GM12865 (cell line): ENCODE data around the gene PYGB.

Experiments used
- DNase-seq: peaks from one replicate; pipeline ENCODE4 v3.0.0; 2010; ENCODE audit warnings: low read depth
- H3K4me3 ChIP-seq: 2 replicates; pipeline ENCODE4 v1.5.1; 2011; ENCODE audit warnings: mild to moderate bottlenecking, low read depth, low read length, control low read depth
- CTCF ChIP-seq: IDR thresholded peaks from 2 replicates; pipeline ENCODE4 v1.5.1; 2011; ENCODE audit warnings: low read length, control low read depth, low read depth, inconsistent platforms; ENCODE audit not compliant: insufficient read depth; ENCODE audit errors: missing control alignments

PYGB gene

GRCh38 chr20:25274481-25274880 is 26.6 kb downstream of the PYGB start:
- no peak overlapping the region for H3K4me3 ChIP-seq
- DNase-seq, result no peak
- no peak for TF ChIP-seq CTCF

DNA sequence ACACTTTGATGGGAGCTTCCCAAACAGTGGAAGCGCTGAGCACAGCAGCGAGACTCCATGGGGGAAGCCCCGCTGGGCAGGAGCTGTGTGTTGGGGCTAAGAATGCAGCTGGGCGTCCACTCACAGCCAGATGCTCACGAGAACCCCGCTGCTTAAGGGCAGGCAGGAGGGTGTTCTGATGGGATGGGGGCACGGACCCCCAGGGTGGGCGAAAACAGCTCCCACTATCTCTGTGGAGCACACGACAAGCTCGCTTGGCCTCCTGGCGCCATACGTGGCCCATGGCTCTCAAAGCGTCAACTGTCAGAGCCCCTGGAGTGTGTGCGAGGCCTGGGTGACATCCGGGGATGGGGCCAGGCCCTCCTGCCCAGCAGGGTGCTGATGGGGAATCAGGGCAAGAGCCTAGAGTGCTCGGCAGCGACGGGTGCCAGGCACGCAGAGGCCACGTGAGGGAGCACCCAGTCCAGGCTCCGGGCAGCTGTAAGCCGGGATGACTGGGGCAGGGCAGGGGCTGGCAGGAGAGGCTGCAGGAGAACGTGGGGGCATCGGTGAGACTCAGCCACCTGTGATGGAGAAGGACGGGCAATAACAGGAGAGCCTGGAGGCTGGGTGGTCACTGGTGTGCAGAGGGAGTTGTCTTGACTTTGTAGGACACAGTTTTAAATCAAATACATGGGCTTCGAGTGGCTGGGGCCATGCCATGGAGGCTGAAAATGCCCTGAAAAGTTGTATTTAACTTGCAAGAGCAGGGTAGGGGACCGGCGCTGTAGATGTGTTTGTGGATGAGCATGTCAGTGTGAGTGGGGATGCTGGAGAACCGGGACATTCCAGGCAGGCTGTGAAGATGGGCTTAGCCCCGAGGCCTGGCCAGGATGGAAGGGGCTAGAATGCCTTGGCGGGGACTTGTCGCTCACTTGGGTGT is 27.3 kb downstream of the PYGB start:
- H3K4me3 ChIP-seq, result no peak overlapping the region
- DNase-seq, result no peak
- TF ChIP-seq CTCF, result no peak

- no peak for TF ChIP-seq CTCF
- no peak overlapping the region for H3K4me3 ChIP-seq
- DNase-seq, result no peak
Observed at GRCh38 chr20:25275813-25276532, 28.1 kb downstream of the PYGB start.

DNA sequence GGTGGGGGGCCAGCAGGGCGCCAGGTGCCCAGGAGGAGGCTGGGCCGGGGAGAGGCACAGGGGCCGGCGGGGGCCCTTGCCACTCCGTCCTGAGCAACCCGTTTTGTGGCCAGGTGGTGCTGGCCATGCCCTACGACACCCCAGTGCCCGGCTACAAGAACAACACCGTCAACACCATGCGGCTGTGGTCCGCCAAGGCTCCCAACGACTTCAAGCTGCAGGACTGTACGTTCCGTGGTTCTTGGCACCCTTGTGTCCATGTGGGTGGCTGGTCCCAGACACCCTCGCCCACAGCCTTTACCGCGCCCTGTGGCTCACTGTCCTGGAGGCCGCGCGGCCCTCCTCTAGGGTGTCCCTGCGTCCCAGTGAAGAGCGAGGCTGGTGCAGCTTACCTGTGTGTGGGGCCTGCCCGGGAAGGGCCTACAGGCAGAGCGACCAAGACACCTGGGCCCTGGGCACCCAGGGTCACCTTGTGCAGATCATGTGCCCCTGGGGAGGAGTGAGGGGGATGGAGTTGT is 28.7 kb downstream of the PYGB start:
- H3K4me3 ChIP-seq, result no peak overlapping the region
- TF ChIP-seq CTCF, result no peak
- DNase-seq, result no peak

DNA sequence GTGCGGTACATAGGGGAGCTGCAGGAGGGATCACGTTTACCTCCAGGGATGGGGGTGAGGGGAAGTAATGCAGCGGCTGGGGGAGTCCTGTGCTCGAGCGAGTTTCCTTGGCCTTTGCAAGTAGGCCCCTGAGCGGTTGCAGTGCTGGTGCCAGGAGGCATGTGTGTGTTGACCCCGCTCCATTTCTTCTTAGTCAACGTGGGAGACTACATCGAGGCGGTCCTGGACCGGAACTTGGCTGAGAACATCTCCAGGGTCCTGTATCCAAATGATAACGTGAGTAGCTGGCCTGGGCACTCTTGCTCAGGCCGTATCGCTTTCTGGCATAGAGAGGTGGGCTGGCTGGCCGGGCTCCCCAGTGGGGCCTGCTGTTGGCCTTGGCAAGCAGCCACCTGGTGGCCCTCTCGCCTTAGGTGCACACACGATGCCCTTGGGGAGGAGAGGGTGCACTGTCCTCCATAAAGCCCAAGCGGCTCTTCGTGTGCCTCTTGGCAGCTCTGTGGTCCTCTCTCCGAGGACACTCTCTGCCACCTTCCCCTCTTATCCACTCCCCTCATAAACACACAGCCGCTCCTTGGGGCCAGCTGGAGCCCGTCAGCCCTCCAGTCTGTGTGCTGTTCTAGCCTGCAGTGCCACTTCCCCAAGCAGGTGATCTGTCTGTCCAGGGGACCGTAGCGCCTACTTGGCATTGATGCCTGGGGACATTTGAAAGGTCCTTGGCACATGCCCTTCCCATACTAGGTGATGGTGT is 29.3 kb downstream of the PYGB start:
- TF ChIP-seq CTCF, result no peak
- H3K4me3 ChIP-seq, result no peak overlapping the region
- DNase-seq, result no peak

- DNase-seq, result no peak
- no peak overlapping the region for H3K4me3 ChIP-seq
- TF ChIP-seq CTCF, result no peak
Observed at GRCh38 chr20:25277941-25278521, 30.1 kb downstream of the PYGB start.
